ENCODE results near the gene QPCT.

QPCT gene

GRCh38 chr2:37415128-37415820, 70.8 kb downstream of the QPCT start:
- Histone ChIP-seq H3K4me3 (no peak overlapping the region), H3K27ac (no peak overlapping the region)

DNA sequence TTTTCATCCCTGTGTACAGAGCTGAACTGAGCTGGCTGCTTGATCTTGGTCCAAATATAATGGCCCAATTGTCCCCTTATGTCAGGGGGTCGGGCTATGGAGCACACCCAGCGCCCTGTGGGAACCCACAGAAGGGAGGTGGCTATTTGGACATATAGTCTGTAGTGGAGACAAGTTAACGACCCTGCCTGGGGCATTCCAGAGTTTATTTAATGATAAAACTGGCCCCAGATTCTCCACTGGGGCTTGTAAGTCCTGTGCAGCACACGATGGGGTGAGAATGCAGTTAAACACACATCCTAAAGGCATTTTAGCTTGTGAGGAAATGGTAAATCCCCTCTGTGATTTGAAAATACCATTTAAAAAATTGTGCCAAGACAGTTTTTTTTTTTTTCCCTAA, 72.9 kb downstream of the QPCT start:
- Histone ChIP-seq H3K4me3 (no peak overlapping the region), H3K27ac (no peak overlapping the region)

- no peak overlapping the region for H3K4me3 ChIP-seq
Measured at GRCh38 chr2:37418956-37419355, 74.5 kb downstream of the QPCT start.

GRCh38 chr2:37421686-37422085, 77.3 kb downstream of the QPCT start:
- Histone ChIP-seq H3K4me3 (no peak overlapping the region), H3K27ac (no peak overlapping the region)

More at GRCh38 chr2:37418956-37419355, 74.5 kb downstream of the QPCT start:
- no peak overlapping the region for H3K27ac ChIP-seq

DNA sequence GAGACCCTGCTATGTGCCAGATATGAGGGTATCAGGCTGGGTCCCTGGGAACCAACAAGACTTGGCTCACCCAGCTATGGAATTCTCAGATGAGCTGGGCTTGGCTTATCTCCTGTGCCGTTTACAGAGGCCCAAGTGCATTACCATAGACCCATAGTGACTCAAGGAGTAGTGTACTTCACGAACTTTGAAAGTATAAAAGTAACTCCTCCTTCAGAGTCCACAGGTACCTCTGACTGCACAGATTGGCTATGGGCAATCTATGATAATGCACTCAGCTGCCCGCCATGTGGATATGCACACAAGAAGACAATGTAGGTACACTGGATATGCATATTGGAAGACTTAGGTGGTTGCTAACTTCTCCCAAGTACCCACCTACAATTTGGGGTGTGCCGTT, 78.4 kb downstream of the QPCT start:
- no peak overlapping the region for H3K4me3 ChIP-seq
- no peak overlapping the region for H3K27ac ChIP-seq

All from skin epidermis (tissue), 12 donors.